Left ventricle myocardium inferior (tissue), 1 donor: ENCODE data around the gene CCDC157. TPM values are rescaled to one million over a fixed set of nuclear protein-coding genes. Genes with fewer than 3 reads are reported as not detected.

Source experiments
- DNase-seq: peaks from one replicate; pipeline ENCODE4 v3.0.0-alpha.2; 2020
- H3K27ac ChIP-seq: fragments of 200-600 bp; replicated peaks from 2 replicates; pipeline ENCODE4 v1.8.0; 2021
- H3K27me3 ChIP-seq: fragments of 200-600 bp; 2 replicates; pipeline ENCODE4 v1.8.0; 2021; ENCODE audit warnings: low read depth
- H3K36me3 ChIP-seq: fragments of 200-600 bp; 2 replicates; pipeline ENCODE4 v1.8.0; 2021
- H3K4me1 ChIP-seq: fragments of 200-600 bp; 2 replicates; pipeline ENCODE4 v1.8.0; 2021
- H3K4me3 ChIP-seq: fragments of 200-600 bp; 2 replicates; pipeline ENCODE4 v1.8.0; 2021; ENCODE audit warnings: mild to moderate bottlenecking, moderate library complexity
- H3K9me3 ChIP-seq: fragments of 200-600 bp; replicated peaks from 2 replicates; pipeline ENCODE4 v1.8.0; 2021
- intact Hi-C: fragments of 100-400 bp; cut with micrococcal nuclease; formaldehyde crosslinking; loops from one replicate; pipeline ENCODE4 v1.11.0; 2022
- total RNA-seq: library from RNA; stranded (reverse); fragmentation: NEBNext Ultra II Directional; extraction: Animal tissue kit (Norgen Biotek cat#: 25700); gene quantifications from one replicate; pipeline ENCODE4 v1.2.1, GENCODE V29; 2021
- TF ChIP-seq, protein P1 (sequence below): fragments of 200-600 bp; IDR thresholded peaks from 2 replicates; pipeline ENCODE4 v1.8.0; 2021; ENCODE audit warnings: antibody characterized with exemption, mild to moderate bottlenecking, borderline replicate concordance
- donor health status: DM: no; HTN: yes; CAD: no; lungs with severe emphysema.

CCDC157 gene
- total RNA-seq, 1 donor from 2014 or later, result 0.58 TPM

DNA sequence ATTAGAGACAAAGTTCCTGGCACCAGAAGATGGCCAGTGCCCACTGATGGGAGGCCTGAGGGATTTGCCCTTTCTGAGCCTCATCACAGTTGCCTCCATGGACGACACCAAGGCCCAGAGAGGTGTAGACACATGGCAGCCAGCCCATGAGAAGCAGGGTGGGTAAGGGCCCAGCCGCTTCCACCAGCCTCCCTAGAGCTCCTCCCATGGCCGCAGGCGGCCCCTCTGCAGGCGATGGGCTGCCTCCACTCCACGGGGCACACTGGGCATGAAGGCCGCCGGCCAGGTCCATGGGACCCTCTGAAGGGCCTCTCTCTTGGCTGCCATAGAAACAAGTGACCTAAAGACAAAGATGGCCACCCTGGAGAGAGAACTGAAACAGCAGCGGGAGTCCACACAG, 14.5 kb downstream of the CCDC157 start:
- no peak overlapping the region for H3K4me3 ChIP-seq
- TF ChIP-seq, protein P1, sequence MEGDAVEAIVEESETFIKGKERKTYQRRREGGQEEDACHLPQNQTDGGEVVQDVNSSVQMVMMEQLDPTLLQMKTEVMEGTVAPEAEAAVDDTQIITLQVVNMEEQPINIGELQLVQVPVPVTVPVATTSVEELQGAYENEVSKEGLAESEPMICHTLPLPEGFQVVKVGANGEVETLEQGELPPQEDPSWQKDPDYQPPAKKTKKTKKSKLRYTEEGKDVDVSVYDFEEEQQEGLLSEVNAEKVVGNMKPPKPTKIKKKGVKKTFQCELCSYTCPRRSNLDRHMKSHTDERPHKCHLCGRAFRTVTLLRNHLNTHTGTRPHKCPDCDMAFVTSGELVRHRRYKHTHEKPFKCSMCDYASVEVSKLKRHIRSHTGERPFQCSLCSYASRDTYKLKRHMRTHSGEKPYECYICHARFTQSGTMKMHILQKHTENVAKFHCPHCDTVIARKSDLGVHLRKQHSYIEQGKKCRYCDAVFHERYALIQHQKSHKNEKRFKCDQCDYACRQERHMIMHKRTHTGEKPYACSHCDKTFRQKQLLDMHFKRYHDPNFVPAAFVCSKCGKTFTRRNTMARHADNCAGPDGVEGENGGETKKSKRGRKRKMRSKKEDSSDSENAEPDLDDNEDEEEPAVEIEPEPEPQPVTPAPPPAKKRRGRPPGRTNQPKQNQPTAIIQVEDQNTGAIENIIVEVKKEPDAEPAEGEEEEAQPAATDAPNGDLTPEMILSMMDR, result no peak

DNA sequence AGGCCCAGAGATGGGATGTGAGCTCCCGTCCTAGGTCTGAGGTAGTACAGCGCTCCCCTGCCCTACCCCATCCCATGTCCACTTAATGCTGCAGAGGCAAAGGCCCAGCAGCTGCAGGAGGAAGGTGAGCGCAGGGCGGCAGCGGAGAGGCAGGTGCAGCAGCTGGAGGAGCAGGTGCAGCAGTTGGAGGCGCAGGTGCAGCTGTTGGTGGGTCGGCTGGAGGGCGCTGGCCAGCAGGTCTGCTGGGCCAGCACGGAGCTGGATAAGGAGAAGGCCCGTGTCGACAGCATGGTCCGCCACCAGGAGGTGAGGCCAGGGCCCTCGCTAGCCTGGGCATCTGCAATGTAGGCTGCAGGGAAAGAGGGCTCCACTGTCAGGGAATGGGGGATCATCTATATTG, 15.2 kb downstream of the CCDC157 start:
- TF ChIP-seq, protein P1, result no peak
- Histone ChIP-seq H3K27ac (no peak overlapping the region), H3K4me3 (no peak overlapping the region), H3K9me3 (no peaks in the 10 kb centered on the region), H3K27me3 (no peaks in the 10 kb centered on the region), H3K36me3 (no peaks in the 10 kb centered on the region), H3K4me1 (no peaks in the 10 kb centered on the region)
- no peak for DNase-seq
- intact Hi-C loops, result no loop called here

More for the DNA sequence above, 14.5 kb downstream of the CCDC157 start:
- H3K36me3 ChIP-seq, result no peaks in the 10 kb centered on the region
- no peaks in the 10 kb centered on the region for H3K9me3 ChIP-seq
- intact Hi-C loops, result no loop called here
- H3K4me1 ChIP-seq, result no peaks in the 10 kb centered on the region
- H3K27me3 ChIP-seq, result no peaks in the 10 kb centered on the region
- H3K27ac ChIP-seq, result no peak overlapping the region
- DNase-seq, result no peak

GRCh38 chr22:30372915-30373314, 16.1 kb downstream of the CCDC157 start:
- H3K27ac ChIP-seq, result no peak overlapping the region
- intact Hi-C loops, result no loop called here
- H3K4me1 ChIP-seq, result no peaks in the 10 kb centered on the region
- no peaks in the 10 kb centered on the region for H3K36me3 ChIP-seq
- H3K27me3 ChIP-seq, result no peaks in the 10 kb centered on the region
- DNase-seq, result no peak
- TF ChIP-seq, protein P1, result no peak
- no peak overlapping the region for H3K4me3 ChIP-seq
- H3K9me3 ChIP-seq, result no peaks in the 10 kb centered on the region

GRCh38 chr22:30373331-30374325, 16.8 kb downstream of the CCDC157 start:
- H3K4me3 ChIP-seq, result no peak overlapping the region
- no peaks in the 10 kb centered on the region for H3K36me3 ChIP-seq
- no peaks in the 10 kb centered on the region for H3K4me1 ChIP-seq
- DNase-seq, result no peak
- intact Hi-C loops, result no loop called here
- H3K27ac ChIP-seq, result no peak overlapping the region
- H3K27me3 ChIP-seq, result no peaks in the 10 kb centered on the region
- no peaks in the 10 kb centered on the region for H3K9me3 ChIP-seq
- TF ChIP-seq, protein P1, result no peak

GRCh38 chr22:30375312-30375849, 18.6 kb downstream of the CCDC157 start:
- Histone ChIP-seq H3K36me3 (no peaks in the 10 kb centered on the region), H3K27ac (no peak overlapping the region), H3K4me3 (no peak overlapping the region), H3K27me3 (no peaks in the 10 kb centered on the region), H3K9me3 (no peaks in the 10 kb centered on the region), H3K4me1 (no peaks in the 10 kb centered on the region)
- TF ChIP-seq, protein P1, result no peak
- no peak for DNase-seq
- intact Hi-C loops, result no loop called here
